A673 (cell line): ENCODE measurements around the gene EPN2. TPM values are rescaled to one million over a fixed set of nuclear protein-coding genes. Genes with fewer than 3 reads are reported as not detected.

Experiments
- BruUV-seq: library from RNA; stranded (reverse); fragments of 400-500 nt; replicated peaks from 2 replicates; lab custom pipeline; 2021; lab: Mats Ljungman, UMichigan
- CTCF ChIA-PET: fragments of 300-600 bp; sonication (Branson Sonifier 250); formaldehyde crosslinking; loops from one replicate; lab custom pipeline; 2022; ENCODE audit warnings: antibody characterized with exemption; lab: Charles Lee
- POLR2A ChIA-PET: fragments of 300-600 bp; sonication (Branson Sonifier 250); formaldehyde crosslinking; loops from one replicate; lab custom pipeline; 2022; ENCODE audit warnings: antibody characterized with exemption; ENCODE audit not compliant: low non-redundant PET; lab: Charles Lee
- DNase-seq: peaks from one replicate; pipeline ENCODE4 v3.0.0-alpha.2; 2015; ENCODE audit warnings: low spot score
- H3K27ac ChIP-seq: fragments of 200-600 bp; sonication (generic); 2 replicates; pipeline ENCODE4 v1.5.1; 2016; ENCODE audit warnings: mixed run types, low read depth, mild to moderate bottlenecking, mixed read lengths, antibody characterized with exemption, low read length; ENCODE audit not compliant: poor library complexity, severe bottlenecking
- H3K27me3 ChIP-seq: fragments of 200-600 bp; sonication (generic); replicated peaks from 2 replicates; pipeline ENCODE4 v1.6.1; 2017; ENCODE audit warnings: mixed run types, low read depth, mild to moderate bottlenecking, mixed read lengths, antibody characterized with exemption, low read length; ENCODE audit not compliant: insufficient read depth, poor library complexity
- H3K36me3 ChIP-seq: fragments of 200-600 bp; sonication (generic); 2 replicates; pipeline ENCODE4 v1.6.1; 2016; ENCODE audit warnings: mixed run types, mild to moderate bottlenecking, mixed read lengths, antibody characterized with exemption, low read length; ENCODE audit not compliant: insufficient read depth, poor library complexity, severe bottlenecking
- H3K4me1 ChIP-seq: fragments of 200-600 bp; sonication (generic); 2 replicates; pipeline ENCODE4 v1.6.1; 2017; ENCODE audit warnings: mixed run types, mild to moderate bottlenecking, mixed read lengths, antibody characterized with exemption, low read length; ENCODE audit not compliant: insufficient read depth, poor library complexity, severe bottlenecking
- H3K4me3 ChIP-seq: fragments of 200-600 bp; sonication (generic); 2 replicates; pipeline ENCODE4 v1.5.1; 2016; ENCODE audit warnings: low read depth, mixed run types, mild to moderate bottlenecking, mixed read lengths, low read length; ENCODE audit not compliant: poor library complexity, severe bottlenecking
- H3K9me3 ChIP-seq: fragments of 200-600 bp; sonication (generic); 2 replicates; pipeline ENCODE4 v1.6.1; 2016; ENCODE audit warnings: mixed run types, low read depth, mild to moderate bottlenecking, mixed read lengths, antibody characterized with exemption, low read length; ENCODE audit not compliant: poor library complexity, severe bottlenecking
- EZH2 ChIP-seq: fragments of 200-600 bp; sonication (generic); IDR thresholded peaks from 2 replicates; pipeline ENCODE4 v1.6.1; 2017; ENCODE audit warnings: borderline replicate concordance, low read depth, mild to moderate bottlenecking, mixed read lengths, antibody characterized with exemption, low read length; ENCODE audit not compliant: poor library complexity, severe bottlenecking
- intact Hi-C: fragments of 100-400 bp; cut with micrococcal nuclease; formaldehyde crosslinking; loops from one replicate; pipeline ENCODE4 v1.10.0; 2022; ENCODE audit not compliant: unreplicated experiment
- total RNA-seq: library from RNA; stranded (reverse); gene quantifications from 2 replicates; pipeline ENCODE4 v1.2.3, GENCODE V29; 2021
- TF ChIP-seq, protein P1 (sequence below): fragments of 300-800, 200-600 bp; sonication (generic); conservative IDR thresholded peaks from 2 replicates; pipeline ENCODE4 v1.5.1; 2017; ENCODE audit warnings: low read depth, mild to moderate bottlenecking, antibody characterized with exemption, low read length, moderate library complexity, mixed read lengths

EPN2 gene
- total RNA-seq, 1 experiment from 2014 or later, result 52.0 TPM

DNA sequence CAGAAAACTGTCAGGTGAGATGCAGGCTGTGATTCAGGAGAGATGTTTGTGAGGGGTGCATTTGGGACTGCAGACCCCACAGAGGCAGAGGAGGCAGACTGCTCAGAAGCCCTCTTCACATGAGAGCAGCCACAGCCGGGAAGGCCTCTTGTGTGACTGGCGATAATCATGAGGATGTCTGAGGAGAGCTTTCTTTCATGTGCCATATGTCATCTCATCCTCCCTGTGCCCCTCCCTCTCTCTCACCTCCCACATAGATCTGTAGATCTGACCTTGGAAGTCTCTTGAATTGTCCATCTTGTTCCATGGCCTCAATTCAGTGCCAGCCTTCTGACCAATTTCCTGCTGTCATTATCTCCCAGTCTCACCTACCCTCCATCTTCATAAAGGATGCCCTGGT lies 50.5 kb downstream of the EPN2 start:
- ChIA-PET POLR2A (no interaction called here), CTCF (no interaction called here)
- Histone ChIP-seq H3K4me3 (no peak overlapping the region), H3K36me3 (peaks cover 11% of the 10 kb centered on the region), H3K27ac (no peak overlapping the region), H3K27me3 (no peaks in the 10 kb centered on the region), H3K9me3 (no peaks in the 10 kb centered on the region), H3K4me1 (peaks cover 4% of the 10 kb centered on the region)
- DNase-seq, result no peak
- BruUV-seq, result no TSS peak
- TF ChIP-seq EZH2, result no peak
- TF ChIP-seq, protein P1, sequence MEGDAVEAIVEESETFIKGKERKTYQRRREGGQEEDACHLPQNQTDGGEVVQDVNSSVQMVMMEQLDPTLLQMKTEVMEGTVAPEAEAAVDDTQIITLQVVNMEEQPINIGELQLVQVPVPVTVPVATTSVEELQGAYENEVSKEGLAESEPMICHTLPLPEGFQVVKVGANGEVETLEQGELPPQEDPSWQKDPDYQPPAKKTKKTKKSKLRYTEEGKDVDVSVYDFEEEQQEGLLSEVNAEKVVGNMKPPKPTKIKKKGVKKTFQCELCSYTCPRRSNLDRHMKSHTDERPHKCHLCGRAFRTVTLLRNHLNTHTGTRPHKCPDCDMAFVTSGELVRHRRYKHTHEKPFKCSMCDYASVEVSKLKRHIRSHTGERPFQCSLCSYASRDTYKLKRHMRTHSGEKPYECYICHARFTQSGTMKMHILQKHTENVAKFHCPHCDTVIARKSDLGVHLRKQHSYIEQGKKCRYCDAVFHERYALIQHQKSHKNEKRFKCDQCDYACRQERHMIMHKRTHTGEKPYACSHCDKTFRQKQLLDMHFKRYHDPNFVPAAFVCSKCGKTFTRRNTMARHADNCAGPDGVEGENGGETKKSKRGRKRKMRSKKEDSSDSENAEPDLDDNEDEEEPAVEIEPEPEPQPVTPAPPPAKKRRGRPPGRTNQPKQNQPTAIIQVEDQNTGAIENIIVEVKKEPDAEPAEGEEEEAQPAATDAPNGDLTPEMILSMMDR, result no peak
- intact Hi-C loops, result no loop called here

DNA sequence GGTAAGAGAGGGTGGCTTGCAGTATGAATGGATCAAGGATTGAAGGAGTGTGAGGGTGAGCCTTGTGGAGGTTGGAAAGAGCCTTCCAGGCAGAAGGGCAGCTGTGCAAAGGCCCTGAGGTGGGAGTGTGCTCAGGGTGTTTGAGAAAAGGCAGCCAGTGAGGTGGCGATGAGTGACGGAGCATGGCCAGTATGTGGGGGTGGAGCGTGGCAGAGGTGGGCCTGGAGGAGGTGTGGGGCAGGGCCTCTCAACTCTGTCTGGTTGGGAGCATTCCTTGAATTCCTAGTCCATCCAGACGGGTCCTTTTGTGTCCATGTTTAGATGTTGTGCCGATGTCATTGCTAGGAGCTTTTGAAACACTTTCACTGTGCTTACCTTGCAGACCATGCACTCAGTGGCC lies 51.3 kb downstream of the EPN2 start:
- Histone ChIP-seq H3K4me1 (peaks cover 4% of the 10 kb centered on the region), H3K27me3 (no peaks in the 10 kb centered on the region), H3K36me3 (peaks cover 3% of the 10 kb centered on the region), H3K9me3 (no peaks in the 10 kb centered on the region), H3K27ac (no peak overlapping the region), H3K4me3 (no peak overlapping the region)
- CTCF ChIA-PET, result no interaction called here
- no TSS peak for BruUV-seq
- intact Hi-C loops, result no loop called here
- no peak for DNase-seq
- POLR2A ChIA-PET, result no interaction called here
- TF ChIP-seq, protein P1, result no peak
- no peak for TF ChIP-seq EZH2

DNA sequence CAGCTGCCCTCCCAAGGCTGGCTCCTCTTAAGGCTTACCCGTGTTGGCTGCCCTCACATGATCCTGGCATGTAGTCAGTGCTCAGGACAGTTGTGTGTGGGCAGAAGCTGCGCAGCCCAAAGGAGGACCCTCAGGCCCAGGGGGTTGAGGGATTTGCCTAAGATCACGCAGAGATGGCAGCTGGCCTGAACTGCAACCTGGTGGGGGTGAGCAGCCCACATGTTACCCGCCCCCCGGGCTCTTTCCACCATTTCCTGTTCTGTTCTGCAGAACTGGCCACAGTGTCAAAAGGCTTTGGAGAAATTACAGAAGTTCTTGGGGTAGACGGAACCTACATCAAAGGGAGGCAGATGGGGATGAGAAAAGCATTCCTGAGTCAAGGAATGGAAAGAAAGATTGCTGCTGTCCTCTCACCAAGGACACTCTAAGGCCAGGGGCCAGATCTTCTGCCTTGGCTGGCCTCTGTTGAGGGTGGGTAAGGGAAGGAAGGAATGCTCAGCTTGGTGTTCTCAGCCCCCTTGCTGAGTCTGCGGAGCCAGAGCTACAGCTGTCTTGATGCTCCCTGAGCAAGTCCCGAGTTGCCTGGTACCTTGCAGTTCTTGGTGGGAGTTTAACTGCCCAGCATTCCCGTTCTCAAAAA lies 53.0 kb downstream of the EPN2 start:
- DNase-seq, result no peak
- ChIA-PET POLR2A (no interaction called here), CTCF (no interaction called here)
- no peaks in the 10 kb centered on the region for H3K4me1 ChIP-seq
- no TSS peak for BruUV-seq
- TF ChIP-seq, protein P1, result no peak
- TF ChIP-seq EZH2, result no peak
- intact Hi-C loops, result no loop called here
- no peaks in the 10 kb centered on the region for H3K27me3 ChIP-seq
- no peak overlapping the region for H3K4me3 ChIP-seq
- H3K27ac ChIP-seq, result no peak overlapping the region
- H3K36me3 ChIP-seq, result peaks cover 2% of the 10 kb centered on the region
- no peaks in the 10 kb centered on the region for H3K9me3 ChIP-seq
